Chondrocyte (in vitro differentiated cells): ENCODE measurements around the gene WIPF2. TPM values are rescaled to one million over a fixed set of nuclear protein-coding genes. Genes with fewer than 3 reads are reported as not detected.

Experiments used
- DNase-seq: peaks from one replicate; pipeline ENCODE4 v3.0.0; 2021; ENCODE audit warnings: mixed read lengths, low spot score
- H3K27ac Mint-ChIP-seq: one replicate; pipeline ENCODE4 v1.8.0; 2021; ENCODE audit warnings: mild to moderate bottlenecking, moderate library complexity, mixed read lengths; ENCODE audit not compliant: unreplicated experiment
- H3K27me3 Mint-ChIP-seq: 2 replicates; pipeline ENCODE4 v1.8.0; 2021; ENCODE audit warnings: low read depth, mixed read lengths
- H3K36me3 Mint-ChIP-seq: 2 replicates; pipeline ENCODE4 v1.8.0; 2021; ENCODE audit warnings: low read depth, mixed read lengths
- H3K4me1 Mint-ChIP-seq: 2 replicates; pipeline ENCODE4 v1.8.0; 2021; ENCODE audit warnings: low read depth, mild to moderate bottlenecking, mixed read lengths
- H3K4me3 Mint-ChIP-seq: one replicate; pipeline ENCODE4 v1.8.0; 2021; ENCODE audit warnings: mild to moderate bottlenecking, moderate library complexity, mixed read lengths; ENCODE audit not compliant: unreplicated experiment
- H3K9me3 Mint-ChIP-seq: 2 replicates; pipeline ENCODE4 v1.8.0; 2021; ENCODE audit warnings: low read depth, mixed read lengths
- total RNA-seq: library from RNA; stranded (reverse); gene quantifications from 3 replicates; pipeline ENCODE4 v1.2.1, GENCODE V29; 2021
- TF ChIP-seq, protein P1 (sequence below): fragments of 200-600 bp; sonication (generic); IDR thresholded peaks from 2 replicates; pipeline ENCODE4 v1.5.0; 2021; ENCODE audit warnings: antibody characterized with exemption, mild to moderate bottlenecking, moderate library complexity

WIPF2 gene
- total RNA-seq, 1 donor from 2014 or later = 28.3 TPM

- peaks cover under 1% of the 10 kb centered on the region for H3K36me3 Mint-ChIP-seq
- no peak overlapping the region for H3K4me3 Mint-ChIP-seq
- H3K4me1 Mint-ChIP-seq = peaks cover 36% of the 10 kb centered on the region
- TF ChIP-seq, protein P1, sequence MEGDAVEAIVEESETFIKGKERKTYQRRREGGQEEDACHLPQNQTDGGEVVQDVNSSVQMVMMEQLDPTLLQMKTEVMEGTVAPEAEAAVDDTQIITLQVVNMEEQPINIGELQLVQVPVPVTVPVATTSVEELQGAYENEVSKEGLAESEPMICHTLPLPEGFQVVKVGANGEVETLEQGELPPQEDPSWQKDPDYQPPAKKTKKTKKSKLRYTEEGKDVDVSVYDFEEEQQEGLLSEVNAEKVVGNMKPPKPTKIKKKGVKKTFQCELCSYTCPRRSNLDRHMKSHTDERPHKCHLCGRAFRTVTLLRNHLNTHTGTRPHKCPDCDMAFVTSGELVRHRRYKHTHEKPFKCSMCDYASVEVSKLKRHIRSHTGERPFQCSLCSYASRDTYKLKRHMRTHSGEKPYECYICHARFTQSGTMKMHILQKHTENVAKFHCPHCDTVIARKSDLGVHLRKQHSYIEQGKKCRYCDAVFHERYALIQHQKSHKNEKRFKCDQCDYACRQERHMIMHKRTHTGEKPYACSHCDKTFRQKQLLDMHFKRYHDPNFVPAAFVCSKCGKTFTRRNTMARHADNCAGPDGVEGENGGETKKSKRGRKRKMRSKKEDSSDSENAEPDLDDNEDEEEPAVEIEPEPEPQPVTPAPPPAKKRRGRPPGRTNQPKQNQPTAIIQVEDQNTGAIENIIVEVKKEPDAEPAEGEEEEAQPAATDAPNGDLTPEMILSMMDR = no peak
- peak overlapping the region; percentile 68 for H3K27ac Mint-ChIP-seq
- DNase-seq = no peak
- no peaks in the 10 kb centered on the region for H3K9me3 Mint-ChIP-seq
- H3K27me3 Mint-ChIP-seq = no peaks in the 10 kb centered on the region
These were observed 32.5 kb downstream of the WIPF2 start for GRCh38 chr17:40251576-40251975.

GRCh38 chr17:40253565-40253964 lies 34.5 kb downstream of the WIPF2 start:
- TF ChIP-seq, protein P1 = no peak
- no peaks in the 10 kb centered on the region for H3K27me3 Mint-ChIP-seq
- H3K9me3 Mint-ChIP-seq = no peaks in the 10 kb centered on the region
- peaks cover 8% of the 10 kb centered on the region for H3K36me3 Mint-ChIP-seq
- no peak overlapping the region for H3K4me3 Mint-ChIP-seq
- no peak for DNase-seq
- H3K27ac Mint-ChIP-seq = peak overlapping the region; percentile 87
- H3K4me1 Mint-ChIP-seq = peaks cover 33% of the 10 kb centered on the region

DNA sequence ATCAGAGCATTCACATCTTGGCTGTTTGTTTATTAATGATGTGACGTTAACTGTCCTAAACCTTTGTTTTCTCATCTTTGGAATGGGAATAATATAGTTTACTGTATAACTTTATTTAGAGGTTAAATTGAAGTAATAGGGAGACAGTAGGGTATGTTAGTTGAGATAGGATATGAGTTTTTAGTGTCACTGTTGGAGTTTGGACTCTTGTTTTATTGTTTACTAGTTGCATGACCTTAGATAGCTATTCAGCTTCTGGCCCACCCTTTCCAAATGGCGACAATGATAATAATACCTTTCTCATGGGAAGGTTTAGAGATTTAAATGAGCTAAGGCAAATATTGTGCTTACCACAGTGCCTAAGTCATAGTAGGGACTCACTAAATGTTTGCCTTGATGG lies 40.4 kb downstream of the WIPF2 start:
- TF ChIP-seq, protein P1 = no peak

GRCh38 chr17:40260528-40260927 lies 41.4 kb downstream of the WIPF2 start:
- Mint-ChIP-seq H3K27ac (no peak overlapping the region), H3K27me3 (no peaks in the 10 kb centered on the region), H3K36me3 (peaks cover 29% of the 10 kb centered on the region), H3K4me3 (no peak overlapping the region), H3K9me3 (no peaks in the 10 kb centered on the region), H3K4me1 (peaks cover 5% of the 10 kb centered on the region)
- TF ChIP-seq, protein P1 = no peak
- no peak for DNase-seq

More for the DNA sequence above, 40.4 kb downstream of the WIPF2 start:
- Mint-ChIP-seq H3K27me3 (no peaks in the 10 kb centered on the region), H3K4me1 (peaks cover 7% of the 10 kb centered on the region), H3K9me3 (no peaks in the 10 kb centered on the region), H3K36me3 (peaks cover 29% of the 10 kb centered on the region), H3K4me3 (no peak overlapping the region), H3K27ac (no peak overlapping the region)
- no peak for DNase-seq

GRCh38 chr17:40264458-40265185 lies 45.5 kb downstream of the WIPF2 start:
- Mint-ChIP-seq H3K9me3 (no peaks in the 10 kb centered on the region), H3K27me3 (no peaks in the 10 kb centered on the region)

More at GRCh38 chr17:40264458-40265185, 45.5 kb downstream of the WIPF2 start:
- H3K4me3 Mint-ChIP-seq = no peak overlapping the region
- no peak for DNase-seq
- peaks cover 5% of the 10 kb centered on the region for H3K4me1 Mint-ChIP-seq
- H3K27ac Mint-ChIP-seq = peak overlapping the region; percentile 69
- H3K36me3 Mint-ChIP-seq = peaks cover 17% of the 10 kb centered on the region
- TF ChIP-seq, protein P1 = no peak
